Measurements from ENCODE around the gene PSMC5. TPM values are rescaled to one million over a fixed set of nuclear protein-coding genes. Genes with fewer than 3 reads are reported as not detected.

The PSMC5 gene
- total RNA-seq, 1 experiment from 2014 or later: 183 TPM

- Histone ChIP-seq H4K5ac (ENCODE audit: insufficient read length, low read depth, low read length) (no peak overlapping the region), H2AK5ac (ENCODE audit: insufficient read length, low read length) (no peak overlapping the region), H2BK20ac (ENCODE audit: low read depth, low read length, poor library complexity, severe bottlenecking) (no peak overlapping the region), H3T11ph (ENCODE audit: low read length) (no peak overlapping the region), H2BK12ac (ENCODE audit: insufficient read length, low read depth, low read length) (no peak overlapping the region), H3K27ac (ENCODE audit: insufficient read length, low read depth, low read length) (no peak overlapping the region), H3K4ac (ENCODE audit: low read depth, low read length) (no peak overlapping the region), H3K79me1 (ENCODE audit: insufficient read depth, low read depth, low read length, poor library complexity, severe bottlenecking) (peaks cover 7% of the 10 kb centered on the region), H4K8ac (replicated peaks; ENCODE audit: insufficient read length, low read depth, low read length) (no peak overlapping the region), H3K4me1 (ENCODE audit: insufficient read depth, low read length) (no peaks in the 10 kb centered on the region), H4K91ac (ENCODE audit: insufficient read length, low read depth, low read length) (no peak overlapping the region), H3K23ac (ENCODE audit: insufficient read length, low read depth, low read length) (no peak overlapping the region), H4K20me1 (ENCODE audit: control insufficient read depth, insufficient read depth, insufficient read length) (peaks cover 2% of the 10 kb centered on the region), H2AFZ (ENCODE audit: low read length) (no peak overlapping the region), H3K4me2 (ENCODE audit: insufficient read depth, insufficient read length, low read length) (no peak overlapping the region), H2BK120ac (ENCODE audit: low read depth, low read length, poor library complexity, severe bottlenecking) (no peak overlapping the region), H3K79me2 (ENCODE audit: insufficient read depth, low read length) (peaks cover 29% of the 10 kb centered on the region), H3K27me3 (ENCODE audit: insufficient read depth, low read length) (no peaks in the 10 kb centered on the region), H2BK15ac (ENCODE audit: low read depth, low read length) (no peak overlapping the region), H3K9me3 (ENCODE audit: control insufficient read depth, low read depth, low read length) (no peaks in the 10 kb centered on the region), H2BK5ac (ENCODE audit: insufficient read length, low read length) (no peak overlapping the region), H3K9ac (ENCODE audit: extremely low read depth, insufficient read length, low read length) (no peak overlapping the region), H3K23me2 (ENCODE audit: insufficient read length, low read depth, low read length, poor library complexity, severe bottlenecking) (no peaks in the 10 kb centered on the region), H3K18ac (ENCODE audit: insufficient read length, low read depth, low read length) (no peak overlapping the region), H3K14ac (ENCODE audit: insufficient read depth, low read length) (no peak overlapping the region), H3K56ac (ENCODE audit: insufficient read length, low read depth, low read length) (no peak overlapping the region)
- TF ChIP-seq CTCF (conservative IDR thresholded peaks at IDR 0.05): no peak
- Mint-ChIP-seq H3K27me3 (ENCODE audit: low read depth) (no peaks in the 10 kb centered on the region), H3K4me1 (0 out of 4 replicates have a peak, but pooled peaks cover 0 to 2% of the 10 kb centered on the region in 2 experiments), H3K27ac (no peak overlapping the region), H3K4me3 (no peak overlapping the region), H3K36me3 (ENCODE audit: insufficient read depth in 1 of 3, low read depth in 3 of 3) (peaks cover 12 to 61% (median 36%) of the 10 kb centered on the region in 3 experiments; a peak in 6 of 7 replicates), H3K9me3 (no peaks in the 10 kb centered on the region)
- no peak for DNase-seq
- no CpG with 5 or more reads among the region's 1 CpG for WGBS (ENCODE audit: extremely low coverage, insufficient read length, low lambda C conversion rate)
Observed at GRCh38 chr17:63785556-63785955, 41.7 kb upstream of the PSMC5 start.

All from H9 (cell line).